ENCODE data around the gene OSBPL10. TPM values are rescaled to one million over a fixed set of nuclear protein-coding genes. Genes with fewer than 3 reads are reported as not detected.

Gene OSBPL10
- total RNA-seq, 1 donor from 2014 or later, result 5.3 TPM

DNA sequence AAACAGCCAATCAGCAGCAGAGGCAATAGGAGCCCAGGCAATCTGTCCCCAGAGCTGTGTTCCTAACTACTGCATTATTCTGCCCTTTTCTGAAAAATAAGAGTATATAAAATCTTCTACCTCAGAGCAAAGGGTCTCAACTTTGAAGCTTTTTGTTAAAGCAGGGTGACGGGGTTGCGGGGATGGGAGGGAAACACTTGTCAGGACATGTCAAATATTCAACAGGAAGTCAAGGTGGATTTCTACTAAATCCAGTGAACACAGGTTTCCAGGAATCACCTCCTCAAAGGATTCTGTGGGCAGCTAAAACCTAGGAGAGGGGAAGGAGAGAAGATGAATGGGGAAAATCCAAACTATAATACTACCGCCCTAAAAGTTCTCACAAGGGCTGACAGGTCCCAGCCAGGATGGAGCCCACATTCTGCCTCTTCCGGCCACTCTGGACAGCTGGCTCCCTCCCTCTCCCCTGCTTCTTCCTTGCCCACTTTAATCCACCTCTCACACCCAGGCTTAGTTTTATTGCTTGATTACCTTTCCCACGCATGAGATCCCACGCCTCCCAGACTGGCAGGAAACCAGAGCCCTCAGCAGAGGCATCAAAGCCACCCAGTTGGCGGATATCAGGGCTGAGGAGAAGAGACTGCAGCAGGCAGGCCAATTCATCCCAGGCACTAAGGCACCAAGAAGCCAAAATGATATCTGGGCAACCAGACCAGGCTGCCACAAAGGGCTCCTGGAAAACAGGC lies 77.2 kb downstream of the OSBPL10 start:
- no peak for ATAC-seq
- intact Hi-C loops (cut with micrococcal nuclease), result no loop called here

DNA sequence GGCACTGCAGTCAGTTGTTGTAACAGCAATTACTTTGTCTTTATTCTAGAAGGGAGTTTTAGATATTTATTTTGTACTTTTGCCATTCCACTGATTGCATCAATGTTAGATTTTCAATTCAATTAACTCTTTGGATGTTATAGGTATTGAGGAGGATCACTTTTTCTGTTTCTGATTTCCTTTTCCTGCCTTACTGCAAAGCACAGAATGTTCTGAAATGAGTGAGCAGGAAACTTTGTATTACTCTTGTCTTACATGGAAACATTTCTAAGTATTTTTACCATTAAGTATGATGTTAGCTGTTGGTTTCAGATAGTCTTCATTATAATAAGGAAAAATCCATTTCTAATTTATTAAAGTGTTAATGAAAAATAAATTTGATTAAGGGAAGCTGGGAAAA lies 80.5 kb downstream of the OSBPL10 start:
- ATAC-seq (no peak), DNase-seq (no peak)
- intact Hi-C loops (cut with micrococcal nuclease), result no loop called here

More for the DNA sequence above, 77.2 kb downstream of the OSBPL10 start:
- DNase-seq, result no peak

DNA sequence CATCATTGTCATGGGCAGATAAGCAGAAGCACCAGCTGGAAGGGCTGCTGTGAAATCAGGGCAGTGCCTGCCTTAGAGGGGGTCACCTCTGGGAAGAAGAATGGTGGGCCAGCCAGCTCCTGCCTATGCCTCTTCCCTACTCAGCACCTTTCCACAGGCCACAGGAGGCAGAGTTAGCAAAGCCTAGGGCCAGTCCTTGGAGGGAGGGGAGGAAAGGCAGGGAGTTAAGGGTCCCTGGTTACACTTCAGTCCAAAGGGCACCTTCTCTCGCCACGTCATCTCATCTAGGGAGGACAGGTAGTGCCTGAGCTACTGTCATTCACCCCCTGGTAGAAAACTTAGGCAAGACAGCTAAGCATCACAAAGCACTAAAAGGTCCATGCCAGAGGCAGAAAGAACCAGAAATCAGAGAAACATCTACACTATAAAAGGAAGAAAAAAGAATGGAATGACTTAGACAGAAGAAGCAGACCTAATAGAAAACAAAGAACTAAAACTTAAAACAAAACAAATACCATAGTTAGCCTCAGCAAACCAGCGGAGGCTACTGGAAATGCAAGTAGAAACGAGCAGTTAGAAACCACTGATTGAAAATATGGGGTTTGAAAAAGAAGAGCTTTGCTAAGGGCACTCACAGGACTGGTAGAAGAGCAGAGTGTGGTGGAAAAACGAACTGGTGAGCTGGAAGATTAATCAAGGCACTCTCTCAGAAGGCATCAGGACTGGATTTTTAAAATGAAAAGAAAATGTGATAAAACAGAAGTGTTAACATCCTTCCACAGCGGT lies 84.2 kb downstream of the OSBPL10 start:
- intact Hi-C loops (cut with micrococcal nuclease), result no loop called here
- no peak for ATAC-seq
- DNase-seq, result no peak

DNA sequence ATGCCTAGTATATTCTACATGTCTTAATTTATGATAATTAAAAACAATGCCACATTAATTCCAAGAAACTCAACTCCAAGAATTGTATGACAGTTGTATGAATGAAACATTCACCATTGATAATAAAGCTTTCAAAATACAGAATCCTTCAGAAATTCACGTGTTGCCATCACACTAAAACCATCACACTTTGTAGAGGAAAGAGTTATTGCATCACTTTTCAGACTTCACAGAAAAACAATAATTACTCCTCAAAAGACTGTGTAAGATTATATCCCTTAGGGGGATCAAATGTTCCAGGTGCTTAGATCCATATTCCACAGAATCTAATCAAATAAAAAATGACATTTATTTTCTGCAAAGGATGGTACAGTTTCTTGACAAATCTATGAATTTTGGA lies 85.0 kb downstream of the OSBPL10 start:
- ATAC-seq, result no peak
- DNase-seq, result no peak
- intact Hi-C loops (cut with micrococcal nuclease), result no loop called here

DNA sequence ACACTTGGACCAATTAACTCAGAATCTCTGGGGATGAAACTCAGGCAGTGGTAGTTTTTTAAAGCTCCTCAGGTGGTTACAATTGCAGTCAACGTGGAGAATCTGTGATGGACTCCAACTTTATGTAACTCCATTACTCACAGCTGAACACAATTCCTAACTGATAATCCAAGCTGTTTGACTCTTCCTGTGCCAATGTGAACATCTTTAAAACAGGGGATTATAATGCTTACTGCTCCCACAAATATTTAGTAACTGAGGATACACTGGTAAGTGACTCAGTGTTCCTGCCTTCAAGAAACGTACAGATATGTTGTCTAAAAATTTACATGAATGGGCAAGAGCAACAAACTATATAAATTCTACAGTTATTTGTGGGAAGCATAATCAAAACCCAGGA lies 85.6 kb downstream of the OSBPL10 start:
- no peak for DNase-seq
- intact Hi-C loops (cut with micrococcal nuclease), result no loop called here
- ATAC-seq, result no peak

DNA sequence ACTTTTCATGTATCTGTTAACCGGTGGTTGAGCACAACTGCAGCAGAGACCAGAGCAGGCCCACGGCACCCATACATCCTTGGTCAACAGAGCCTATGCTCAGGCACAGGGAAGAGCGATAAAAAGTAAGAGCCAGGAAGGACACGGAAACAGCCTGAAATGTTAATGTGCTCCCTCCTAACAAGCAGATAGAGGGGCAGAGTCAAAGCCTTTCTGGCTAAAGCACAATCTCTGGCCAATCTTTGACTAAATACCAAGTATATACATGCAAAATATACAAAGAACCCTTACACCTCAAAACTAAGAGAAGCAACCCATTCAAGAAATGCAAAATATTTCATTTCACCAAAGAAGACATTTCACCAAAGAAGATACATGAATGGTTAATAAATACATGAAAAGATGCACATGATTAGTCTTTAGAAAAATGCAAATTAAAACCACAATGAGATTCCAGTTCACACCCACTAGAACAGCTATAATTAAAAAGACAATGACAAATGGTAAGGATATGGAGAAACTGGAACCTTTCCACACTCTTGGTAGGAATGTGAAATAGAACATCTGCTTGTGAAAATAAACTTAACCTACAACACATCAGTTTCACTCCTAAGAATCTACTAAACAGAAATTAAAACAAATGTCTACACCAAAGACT lies 88.0 kb downstream of the OSBPL10 start:
- intact Hi-C loops (cut with micrococcal nuclease), result no loop called here
- DNase-seq (no peak), ATAC-seq (no peak)

DNA sequence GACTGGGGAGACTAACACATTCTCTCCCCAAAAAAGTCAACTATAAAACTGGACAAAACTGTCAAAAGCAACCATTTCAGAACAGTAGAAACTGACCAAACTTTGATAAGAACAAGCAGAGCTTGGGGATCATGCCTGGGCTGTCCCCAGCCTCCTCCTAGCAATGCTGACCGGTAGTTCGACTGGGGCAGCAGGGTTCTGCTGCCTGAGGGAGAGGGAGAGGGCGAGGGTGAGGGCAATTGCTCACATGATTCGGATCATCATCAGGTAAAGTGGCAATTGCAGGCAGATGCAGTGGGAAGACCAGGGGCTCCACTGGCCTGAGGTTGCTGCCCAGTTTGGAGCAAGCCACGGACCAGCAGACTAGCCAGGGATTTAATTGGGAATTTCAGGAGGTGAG lies 88.6 kb downstream of the OSBPL10 start:
- ATAC-seq, result no peak
- intact Hi-C loops (cut with micrococcal nuclease), result no loop called here
- no peak for DNase-seq

DNA sequence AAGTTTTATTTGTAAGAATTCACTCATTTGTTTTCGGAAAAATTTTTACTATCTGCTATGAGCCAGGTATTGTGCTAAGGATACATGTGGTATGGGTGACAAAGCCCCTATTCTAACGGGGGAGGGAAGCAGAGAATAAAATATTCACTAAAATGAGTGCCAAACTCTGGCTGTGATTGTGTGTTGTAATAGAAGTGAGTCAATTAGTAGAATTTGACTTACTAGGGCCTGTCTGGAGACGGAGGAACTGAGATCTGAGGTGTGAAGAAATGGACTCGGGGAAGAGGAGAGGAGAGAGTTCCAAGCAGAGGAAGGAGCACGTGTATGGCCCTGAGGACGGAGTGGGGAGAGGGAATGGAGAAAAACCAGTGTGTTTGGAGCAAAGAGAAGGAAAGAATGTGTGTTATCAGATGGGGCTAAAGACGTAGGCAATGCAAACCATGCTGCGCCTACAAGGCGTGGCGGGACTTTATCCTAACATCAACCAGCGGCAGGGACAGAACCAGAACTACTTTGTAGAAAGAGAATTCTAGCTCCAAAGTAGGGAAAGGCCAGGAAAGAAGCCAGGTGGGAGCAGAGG lies 89.1 kb downstream of the OSBPL10 start:
- DNase-seq, result no peak
- ATAC-seq, result no peak
- intact Hi-C loops (cut with micrococcal nuclease), result no loop called here

DNA sequence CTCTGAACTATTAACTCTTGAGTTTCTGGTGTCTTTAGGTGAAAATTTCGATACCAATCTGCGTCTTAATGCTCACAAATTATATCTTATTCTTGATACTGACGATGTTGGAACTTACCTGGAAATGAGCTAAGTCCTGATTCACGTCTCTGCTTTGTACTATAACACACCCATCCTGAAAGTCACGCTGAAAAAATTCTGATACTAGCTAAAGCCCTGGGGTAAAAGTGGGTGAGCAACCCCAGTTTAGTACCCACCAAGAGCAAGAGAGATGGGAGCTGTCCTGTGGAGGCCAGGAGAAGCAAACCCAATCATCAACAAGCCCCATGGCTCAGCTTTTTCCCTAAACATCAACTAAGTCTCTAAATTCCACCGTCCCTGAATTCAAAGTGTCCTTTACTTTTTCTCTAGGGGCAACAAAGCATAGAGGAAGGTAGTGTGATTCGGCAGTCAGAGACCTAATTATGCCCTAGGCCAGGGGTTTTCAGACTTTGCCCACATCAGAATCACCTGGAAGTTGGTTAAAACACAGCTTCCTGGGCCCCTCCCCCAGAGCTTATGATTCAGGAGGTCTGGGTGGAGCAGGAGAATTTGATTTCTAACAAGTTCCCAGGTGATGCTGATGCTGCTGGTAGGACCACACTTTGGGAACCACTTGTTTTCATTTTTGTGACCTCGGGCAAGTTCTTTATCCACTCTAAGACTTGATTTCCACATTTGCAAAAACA lies 90.2 kb downstream of the OSBPL10 start:
- ATAC-seq (no peak), DNase-seq (no peak)
- intact Hi-C loops (cut with micrococcal nuclease), result no loop called here

DNA sequence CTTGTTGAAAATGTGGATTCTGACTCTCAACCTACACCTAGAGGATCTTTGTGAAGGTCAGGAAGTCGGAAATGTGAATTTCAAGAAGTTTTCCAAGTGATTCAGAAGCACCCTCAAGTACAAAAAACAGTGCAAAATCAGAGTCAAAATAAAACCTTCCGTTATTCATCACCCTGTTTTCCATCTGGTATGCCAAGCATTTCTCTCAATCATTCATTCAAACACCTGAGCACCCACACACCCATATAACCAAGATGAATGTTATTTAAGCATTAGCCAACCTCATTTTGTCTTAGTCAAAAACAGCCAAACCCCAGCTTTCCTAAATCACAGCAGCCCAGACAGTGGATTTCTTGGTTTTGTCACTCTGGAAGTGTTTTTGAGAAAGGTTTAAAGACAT lies 91.1 kb downstream of the OSBPL10 start:
- no peak for DNase-seq
- no peak for ATAC-seq
- intact Hi-C loops (cut with micrococcal nuclease), result no loop called here

DNA sequence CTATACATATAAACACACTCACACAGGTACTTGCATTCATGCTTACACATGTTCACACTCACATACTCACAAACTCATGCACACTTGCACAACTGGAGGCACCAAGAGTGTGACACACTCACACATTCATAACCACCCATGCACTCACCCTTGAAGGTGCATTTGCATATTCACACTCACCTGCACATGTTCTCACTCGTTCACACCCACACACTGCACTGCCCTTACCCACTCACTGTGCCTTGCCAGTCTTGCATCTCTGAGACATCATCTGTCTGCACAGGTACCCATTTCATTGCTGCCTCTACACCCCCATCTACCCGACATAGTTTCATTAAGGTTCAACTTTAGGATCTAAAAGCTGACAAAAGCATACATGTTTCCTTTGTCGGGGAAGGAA lies 95.8 kb downstream of the OSBPL10 start:
- intact Hi-C loops (cut with micrococcal nuclease), result no loop called here
- no peak for DNase-seq
- no peak for ATAC-seq

DNA sequence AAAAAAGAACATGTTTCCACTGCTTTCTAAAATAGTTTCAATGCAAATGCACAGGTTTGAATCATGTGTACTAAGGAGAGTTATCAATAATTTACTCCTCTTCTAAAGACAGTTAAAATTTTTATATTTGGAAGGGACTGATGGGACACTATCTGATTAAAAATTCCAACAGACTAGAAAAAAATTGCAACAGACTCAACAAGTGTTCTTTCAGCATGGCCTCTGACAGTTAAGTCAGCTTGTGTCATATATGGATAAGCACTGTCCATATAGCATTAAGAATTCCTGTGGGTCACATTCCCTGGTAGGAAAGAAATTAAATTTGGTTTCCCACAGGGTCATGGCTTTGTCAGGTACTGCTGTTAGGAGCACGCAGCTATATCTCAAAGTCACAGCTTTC lies 96.8 kb downstream of the OSBPL10 start:
- intact Hi-C loops (cut with micrococcal nuclease), result no loop called here
- ATAC-seq (no peak), DNase-seq (no peak)

DNA sequence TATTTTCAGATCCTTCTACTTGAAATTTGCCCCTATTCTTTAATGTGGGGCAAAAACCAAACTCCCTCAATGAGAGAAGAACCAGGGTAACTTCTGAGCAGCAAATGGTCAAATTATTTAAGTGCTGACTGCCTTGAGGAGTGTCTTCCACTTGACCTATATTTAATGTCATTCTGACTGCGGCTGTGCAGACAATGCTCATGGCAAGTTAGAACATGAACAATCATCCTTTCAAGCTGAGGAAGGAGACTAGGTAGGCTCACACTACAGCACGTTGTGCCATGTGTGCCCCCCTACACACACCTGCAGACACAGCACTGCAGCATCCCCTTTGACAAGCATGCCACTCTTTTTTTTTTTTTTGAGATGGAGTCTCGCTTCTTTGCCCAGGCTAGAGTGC lies 98.2 kb downstream of the OSBPL10 start:
- no peak for ATAC-seq
- no peak for DNase-seq
- intact Hi-C loops (cut with micrococcal nuclease), result no loop called here

DNA sequence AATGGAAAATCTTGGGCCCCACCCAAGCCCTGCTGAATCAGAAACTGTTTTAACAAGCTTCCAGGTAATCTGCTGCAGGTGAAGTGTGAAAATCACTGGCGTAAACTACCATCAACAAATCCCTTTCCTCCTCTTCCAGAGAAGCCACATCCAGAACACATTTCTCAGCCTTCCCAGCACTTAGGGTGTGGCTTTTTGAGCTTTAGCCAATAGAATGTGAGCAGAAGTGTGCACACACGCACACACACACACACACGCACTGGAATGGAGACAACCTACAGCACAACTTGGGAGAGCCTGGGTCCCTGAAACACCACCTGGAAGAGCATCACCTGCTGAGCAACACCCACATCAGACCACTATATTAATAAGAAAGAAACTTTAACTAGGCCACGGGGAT lies 98.6 kb downstream of the OSBPL10 start:
- no peak for ATAC-seq
- intact Hi-C loops (cut with micrococcal nuclease), result no loop called here
- no peak for DNase-seq

DNA sequence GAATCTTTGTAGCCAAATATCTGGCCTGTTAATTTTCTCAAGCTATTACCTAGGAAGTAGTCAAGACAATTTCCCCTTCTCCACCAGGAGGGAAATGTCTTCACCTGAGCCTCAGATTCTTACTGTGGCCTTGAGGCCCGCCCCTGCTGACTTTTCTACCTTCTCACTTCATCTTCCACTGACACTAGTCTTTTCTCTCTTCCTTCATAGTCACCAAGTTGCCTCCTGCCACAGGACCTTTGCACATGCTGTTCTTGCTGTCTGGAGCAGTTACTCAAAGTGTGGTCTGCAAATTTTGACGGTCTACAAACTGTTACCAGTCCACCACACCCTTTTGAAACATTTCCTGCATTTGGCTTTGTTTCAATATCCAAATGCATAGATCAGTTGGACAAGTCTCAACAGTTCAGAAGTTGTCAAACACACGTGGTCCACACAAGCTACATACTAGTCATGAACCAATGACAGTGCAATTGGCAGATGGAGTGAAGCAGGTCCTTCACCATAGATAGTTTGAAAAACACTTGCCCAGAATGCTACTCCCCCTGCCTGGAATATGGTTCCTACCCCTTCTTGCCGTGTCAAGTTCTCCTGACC lies 100.5 kb downstream of the OSBPL10 start:
- intact Hi-C loops (cut with micrococcal nuclease), result no loop called here
- DNase-seq, result no peak
- no peak for ATAC-seq

DNA sequence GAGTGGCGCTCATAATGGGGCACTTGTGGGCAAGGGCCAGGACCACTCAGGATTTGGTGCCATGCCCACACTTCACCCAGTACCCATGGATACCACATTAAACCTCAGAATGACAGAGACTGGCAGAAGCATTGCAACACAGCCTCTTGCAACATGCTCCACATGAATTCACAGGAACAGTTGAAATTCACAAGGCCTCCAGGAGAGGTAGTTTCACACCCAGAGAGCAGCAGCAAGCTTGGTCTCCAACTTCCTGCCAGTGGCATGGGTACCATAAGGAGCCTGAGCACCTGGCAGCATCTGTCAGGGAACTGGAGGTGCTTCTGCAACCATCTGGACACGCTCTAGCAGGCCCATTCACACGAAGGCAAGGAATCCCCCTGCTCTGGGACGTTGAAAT lies 101.0 kb downstream of the OSBPL10 start:
- intact Hi-C loops (cut with micrococcal nuclease), result no loop called here
- ATAC-seq (no peak), DNase-seq (no peak)

DNA sequence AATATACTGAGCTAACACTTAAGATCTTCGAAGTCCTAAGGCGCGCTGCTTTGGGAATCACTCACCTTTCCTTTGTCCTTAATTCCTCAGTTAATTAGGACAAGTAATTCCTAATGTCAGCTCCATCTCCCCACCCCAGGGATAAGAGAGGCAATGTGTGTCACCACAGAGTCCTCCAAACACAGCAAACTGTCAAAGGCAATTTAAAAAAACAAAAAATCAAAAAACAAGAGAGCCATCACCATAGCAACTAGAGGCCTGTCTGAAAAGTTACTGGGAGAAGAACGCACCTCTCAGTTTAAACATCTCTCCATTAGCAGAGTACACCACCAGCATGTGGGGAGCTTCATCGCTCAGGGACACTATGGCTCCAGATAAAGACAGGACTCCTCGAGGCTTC lies 101.7 kb downstream of the OSBPL10 start:
- no peak for DNase-seq
- intact Hi-C loops (cut with micrococcal nuclease), result no loop called here
- no peak for ATAC-seq

DNA sequence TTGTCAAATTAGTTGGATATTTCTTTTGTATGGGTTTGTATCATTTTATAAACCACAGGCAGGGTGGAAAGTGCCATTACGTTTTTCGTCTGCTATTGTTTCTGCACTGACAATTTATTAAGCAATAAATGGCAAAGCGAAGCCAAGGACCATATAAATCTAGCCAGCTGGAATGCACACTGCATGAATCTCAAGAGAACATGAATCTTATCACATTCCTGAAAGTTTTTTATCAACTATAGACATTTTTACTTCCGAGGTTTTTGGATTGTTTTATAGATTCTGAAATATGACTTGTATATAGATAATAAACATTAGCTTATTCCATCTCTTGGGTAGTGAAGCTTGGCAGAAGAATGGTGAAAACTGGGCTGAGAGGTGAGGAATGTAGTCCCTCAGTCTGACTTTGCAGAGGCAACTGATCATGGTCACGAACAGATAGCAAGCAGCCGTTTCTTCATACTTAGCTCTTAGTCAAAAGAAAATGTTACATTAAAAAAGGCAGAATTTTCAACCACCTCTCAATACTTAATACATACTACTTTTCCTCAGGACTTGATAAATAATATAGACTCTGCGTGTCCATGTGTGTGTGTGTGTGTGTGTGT lies 102.7 kb downstream of the OSBPL10 start:
- intact Hi-C loops (cut with micrococcal nuclease), result no loop called here
- ATAC-seq, result peak; percentile 53
- no peak for DNase-seq

DNA sequence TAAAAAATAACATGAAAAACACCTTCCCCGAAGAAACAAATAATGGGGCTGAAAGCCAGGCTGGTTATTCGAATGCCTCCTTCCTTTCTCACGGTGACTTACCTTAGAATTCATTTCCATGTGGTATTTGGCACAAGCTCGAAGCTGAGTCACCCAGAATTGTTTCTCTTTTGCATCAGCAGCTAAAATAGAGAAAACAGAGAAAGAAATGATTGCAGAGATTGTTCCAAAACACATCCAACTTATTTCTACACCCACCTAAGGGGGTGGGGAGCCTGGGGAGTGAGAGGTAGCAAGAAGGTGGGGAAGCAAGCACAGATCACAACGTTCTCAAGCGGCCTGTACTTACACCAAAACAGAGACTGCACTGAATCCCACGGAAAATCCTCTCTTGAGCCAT lies 104.7 kb downstream of the OSBPL10 start:
- ATAC-seq (no peak), DNase-seq (no peak)
- intact Hi-C loops (cut with micrococcal nuclease), result no loop called here

All from left ventricle myocardium superior (tissue), 1 donor.